Measurements from ENCODE around the gene HEXB. TPM values are rescaled to one million over a fixed set of nuclear protein-coding genes. Genes with fewer than 3 reads are reported as not detected.

The HEXB gene
- total and polyA plus RNA-seq, 2 of the 4 experiments (the other 2 are of a cell fraction), result 76.7 to 126 TPM

GRCh38 chr5:74640450-74640953 lies 44.5 kb upstream of the HEXB start, which contains the start of gene ENC1:
Gene ENC1, minus strand, starts transcription at chr5:74640728. Its CDS starts 4,243 bp downstream, at chr5:74636485.
- TF ChIP-seq MAZ (IDR thresholded peaks at IDR 0.05; ENCODE audit: borderline replicate concordance, low read depth, low read length), result peak; percentile 41; the same call in 1 of the 2 replicates
- peak; percentile 43; the same call in 1 of the 2 replicates for TF ChIP-seq RAD21 (IDR thresholded peaks at IDR 0.05; ENCODE audit: low read length)
- no peak for TF ChIP-seq MXI1 (IDR thresholded peaks at IDR 0.05; ENCODE audit: borderline replicate concordance, low read depth, low read length)
- 0 out of 2 replicates have a peak, but pooled peaks have one; percentile 24 for TF ChIP-seq SMC3 (IDR thresholded peaks at IDR 0.05; ENCODE audit: low read depth, low read length)
- no peak for TF ChIP-seq CEBPB (IDR thresholded peaks at IDR 0.05; ENCODE audit: low read depth, low read length)
- TF ChIP-seq MAFK (IDR thresholded peaks at IDR 0.05; ENCODE audit: low read depth, low read length), result no peak
- TF ChIP-seq CTCF (conservative IDR thresholded peaks at IDR 0.05; ENCODE audit: low read depth, low read length), result peak; percentile 53
- TF ChIP-seq POLR2A (IDR thresholded peaks at IDR 0.05; ENCODE audit: low read depth, low read length), result peak; percentile 75
- Histone ChIP-seq H4K8ac (ENCODE audit: low read depth in 2 of 2, low read length in 2 of 2) (peak within 1 kb of the TSS; percentile 39 to 41; a peak in 3 of 4 replicates), H3K4me2 (ENCODE audit: low read depth, low read length) (peak within 1 kb of the TSS; percentile 93), H3K4me1 (ENCODE audit: control insufficient read depth, insufficient read depth, low read length) (peaks cover 16% of the 10 kb centered on the region), H3K4ac (ENCODE audit: low read depth, low read length) (peak within 1 kb of the TSS; percentile 87), H2BK15ac (ENCODE audit: low read depth, low read length) (peak within 1 kb of the TSS; percentile 62; the same call in 2 of the 3 replicates), H3K14ac (replicated peaks; ENCODE audit: low read depth, low read length) (peak within 1 kb of the TSS; percentile 91), H3K23ac (ENCODE audit: low read depth, low read length) (peak within 1 kb of the TSS; percentile 95), H2AK9ac (replicated peaks; ENCODE audit: low read depth, low read length, poor library complexity) (peak within 1 kb of the TSS; percentile 83), H3K36me3 (ENCODE audit: control insufficient read depth, insufficient read depth, low read length) (peaks cover 4% of the 10 kb centered on the region), H4K91ac (ENCODE audit: insufficient read depth, low read depth, low read length) (peak within 1 kb of the TSS; percentile 74), H2BK5ac (ENCODE audit: low read depth, low read length, poor library complexity, severe bottlenecking) (peak within 1 kb of the TSS; percentile 91), H3K79me1 (ENCODE audit: low read depth in 1 of 2, low read length in 2 of 2) (peaks cover 5 to 41% of the 10 kb centered on the region in 2 experiments; a peak in 3 of 4 replicates), H4K20me1 (ENCODE audit: insufficient read depth, low read length) (peaks cover 30% of the 10 kb centered on the region), H3K9ac (ENCODE audit: low read depth, low read length) (peak within 1 kb of the TSS; percentile 83), H3K4me3 (ENCODE audit: insufficient read depth, low read depth, low read length) (peak within 1 kb of the TSS; percentile 95), H2BK120ac (ENCODE audit: low read depth, low read length) (peak within 1 kb of the TSS; percentile 81), H3K27me3 (ENCODE audit: control insufficient read depth, insufficient read depth, low read length) (no peaks in the 10 kb centered on the region), H3K9me1 (ENCODE audit: insufficient read depth, low read length) (peaks cover 20% of the 10 kb centered on the region), H3K56ac (ENCODE audit: extremely low read depth, insufficient read depth, low read length) (peak within 1 kb of the TSS; percentile 86), H3K27ac (ENCODE audit: insufficient read depth, low read length) (peak within 1 kb of the TSS; percentile 82), H2AFZ (replicated peaks; ENCODE audit: low read length, poor library complexity) (peak within 1 kb of the TSS; percentile 91), H3K9me3 (ENCODE audit: control insufficient read depth, insufficient read depth, low read length) (no peaks in the 10 kb centered on the region), H2AK5ac (ENCODE audit: low read depth, low read length) (peak within 1 kb of the TSS; percentile 36), H2BK20ac (ENCODE audit: low read depth, low read length) (peak within 1 kb of the TSS; percentile 54), H3K18ac (ENCODE audit: low read depth, low read length) (peak within 1 kb of the TSS; percentile 46), H4K5ac (ENCODE audit: low read depth, low read length) (0 out of 2 replicates have a peak within 1 kb of the TSS, but pooled peaks have one; percentile 11)
- intact Hi-C loops (cut with micrococcal nuclease) (loop anchor here (5.0 kb wide), 5 partner anchors 248 to 583 kb away; no protein-coding TSS in a partner anchor), in situ Hi-C loops (cut with MboI; ENCODE audit: low sequenced_read_pairs) (loop anchor here (10.0 kb wide), 2 partner anchors 606 to 846 kb away; no protein-coding TSS in a partner anchor), dilution Hi-C loops (cut with HindIII; ENCODE audit: low sequenced_read_pairs, unreplicated experiment) (no loop called here)
- 0% methylated on average over 14 of the region's 59 CpGs; no CpG with 5 or more reads in 1 of the 2 experiments for WGBS, 2 experiments (ENCODE audit: extremely low coverage in 2 of 2, insufficient read length in 1 of 2)
- CTCF ChIA-PET, result interaction anchor here (0.8 to 1.3 kb wide), 5 partner anchors 97 to 738 kb away, joined by 3 to 8 read pairs (median 3); no protein-coding TSS in a partner anchor
- POLR2A ChIA-PET (ENCODE audit: unreplicated experiment), result interaction anchor here (1.4 kb wide), 1 partner anchor 601 kb away, joined by 3 read pairs; no protein-coding TSS in a partner anchor
- ATAC-seq (ENCODE audit: low read depth) (peak; percentile 77), DNase-seq (peak; percentile 84)
- BruUV-seq (replicated peaks), result no TSS peak

Measured in IMR-90 (cell line).